ENCODE results near the gene CDKAL1.

DNA sequence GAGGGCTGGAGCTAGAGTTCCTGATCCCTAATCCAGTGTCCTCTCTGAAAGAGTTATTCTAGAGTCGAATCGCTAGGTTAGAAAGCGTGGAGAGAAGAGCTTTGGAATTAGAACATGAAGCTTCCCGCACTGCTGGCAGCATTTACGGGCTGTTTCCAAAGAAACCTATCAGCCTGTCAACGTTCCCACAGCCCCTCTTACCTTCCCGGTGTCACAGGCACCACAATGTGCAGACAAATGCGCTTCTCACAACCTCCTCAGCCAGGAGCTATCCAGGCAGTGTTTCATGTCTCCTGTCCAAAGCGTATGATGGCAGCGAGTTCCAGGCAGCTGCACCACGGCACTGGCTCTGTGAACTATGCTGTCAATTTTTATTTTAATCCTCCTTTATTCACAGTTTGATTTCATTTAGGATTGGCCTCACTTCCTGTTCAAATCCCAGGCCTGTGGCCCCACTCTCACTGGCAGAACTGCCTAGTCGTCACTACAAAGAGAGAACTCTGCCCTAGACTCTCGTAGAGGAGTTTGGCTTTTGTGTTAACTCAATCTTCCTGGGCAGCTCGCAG, 736.5 kb downstream of the CDKAL1 start:
- TF ChIP-seq POLR2AphosphoS5 (IDR thresholded peaks at IDR 0.05; ENCODE audit: low read depth, low read length) (no peak), SIN3A (IDR thresholded peaks at IDR 0.05; ENCODE audit: borderline replicate concordance, insufficient read depth, low read length) (no peak)
- TF ChIP-seq, protein P1, sequence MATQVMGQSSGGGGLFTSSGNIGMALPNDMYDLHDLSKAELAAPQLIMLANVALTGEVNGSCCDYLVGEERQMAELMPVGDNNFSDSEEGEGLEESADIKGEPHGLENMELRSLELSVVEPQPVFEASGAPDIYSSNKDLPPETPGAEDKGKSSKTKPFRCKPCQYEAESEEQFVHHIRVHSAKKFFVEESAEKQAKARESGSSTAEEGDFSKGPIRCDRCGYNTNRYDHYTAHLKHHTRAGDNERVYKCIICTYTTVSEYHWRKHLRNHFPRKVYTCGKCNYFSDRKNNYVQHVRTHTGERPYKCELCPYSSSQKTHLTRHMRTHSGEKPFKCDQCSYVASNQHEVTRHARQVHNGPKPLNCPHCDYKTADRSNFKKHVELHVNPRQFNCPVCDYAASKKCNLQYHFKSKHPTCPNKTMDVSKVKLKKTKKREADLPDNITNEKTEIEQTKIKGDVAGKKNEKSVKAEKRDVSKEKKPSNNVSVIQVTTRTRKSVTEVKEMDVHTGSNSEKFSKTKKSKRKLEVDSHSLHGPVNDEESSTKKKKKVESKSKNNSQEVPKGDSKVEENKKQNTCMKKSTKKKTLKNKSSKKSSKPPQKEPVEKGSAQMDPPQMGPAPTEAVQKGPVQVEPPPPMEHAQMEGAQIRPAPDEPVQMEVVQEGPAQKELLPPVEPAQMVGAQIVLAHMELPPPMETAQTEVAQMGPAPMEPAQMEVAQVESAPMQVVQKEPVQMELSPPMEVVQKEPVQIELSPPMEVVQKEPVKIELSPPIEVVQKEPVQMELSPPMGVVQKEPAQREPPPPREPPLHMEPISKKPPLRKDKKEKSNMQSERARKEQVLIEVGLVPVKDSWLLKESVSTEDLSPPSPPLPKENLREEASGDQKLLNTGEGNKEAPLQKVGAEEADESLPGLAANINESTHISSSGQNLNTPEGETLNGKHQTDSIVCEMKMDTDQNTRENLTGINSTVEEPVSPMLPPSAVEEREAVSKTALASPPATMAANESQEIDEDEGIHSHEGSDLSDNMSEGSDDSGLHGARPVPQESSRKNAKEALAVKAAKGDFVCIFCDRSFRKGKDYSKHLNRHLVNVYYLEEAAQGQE (IDR thresholded peaks at IDR 0.05; ENCODE audit: insufficient read depth in 1 of 2, low read depth in 2 of 2, low read length in 2 of 2), result no peak
